Activated CD4-positive, alpha-beta T cell treated with anti-CD3 and anti-CD28 coated beads for 1 hour (primary cell): ENCODE data around the gene SLIT1.
A peak's percentile ranks its signal among the peaks of the same experiment; 100 is the strongest.

ENCODE experiments used
- DNase-seq: peaks from one replicate; pipeline ENCODE4 v3.0.0-alpha.2; 2020

Gene SLIT1

GRCh38 chr10:97185326-97186058, at the start of gene SLIT1:
Gene SLIT1, minus strand, starts transcription at chr10:97185959. Its CDS starts 285 bp downstream, at chr10:97185674.
- DNase-seq, result no peak

GRCh38 chr10:97235353-97235752, 49.6 kb upstream of the SLIT1 start:
- DNase-seq, result no peak

GRCh38 chr10:97234400-97234799, 48.6 kb upstream of the SLIT1 start:
- no peak for DNase-seq

GRCh38 chr10:97230146-97230545, 44.4 kb upstream of the SLIT1 start:
- no peak for DNase-seq

GRCh38 chr10:97229322-97230015, 43.7 kb upstream of the SLIT1 start:
- no peak for DNase-seq

GRCh38 chr10:97228775-97229157, 43.0 kb upstream of the SLIT1 start:
- DNase-seq, result no peak

- DNase-seq, result no peak
These were observed 42.5 kb upstream of the SLIT1 start for GRCh38 chr10:97228130-97228774.

GRCh38 chr10:97226398-97226797, 40.6 kb upstream of the SLIT1 start:
- DNase-seq, result no peak

GRCh38 chr10:97224483-97225435, 39.0 kb upstream of the SLIT1 start:
- DNase-seq, result no peak

GRCh38 chr10:97222326-97222961, 36.7 kb upstream of the SLIT1 start:
- no peak for DNase-seq

- DNase-seq, result no peak
These were observed 34.6 kb upstream of the SLIT1 start for GRCh38 chr10:97220355-97220754.

GRCh38 chr10:97217299-97217698, 31.5 kb upstream of the SLIT1 start:
- no peak for DNase-seq

- DNase-seq, result no peak
These were observed 30.0 kb upstream of the SLIT1 start for GRCh38 chr10:97215619-97216260.

GRCh38 chr10:97213431-97213830, 27.7 kb upstream of the SLIT1 start:
- no peak for DNase-seq

GRCh38 chr10:97211229-97211628, 25.5 kb upstream of the SLIT1 start:
- DNase-seq, result no peak

- DNase-seq, result peak; percentile 37
These were observed 24.8 kb upstream of the SLIT1 start for GRCh38 chr10:97210543-97210960.

GRCh38 chr10:97207756-97208346, 22.1 kb upstream of the SLIT1 start:
- DNase-seq, result no peak

GRCh38 chr10:97207131-97207530, 21.4 kb upstream of the SLIT1 start:
- no peak for DNase-seq

- no peak for DNase-seq
These were observed 19.3 kb upstream of the SLIT1 start for GRCh38 chr10:97204826-97205679.

GRCh38 chr10:97203220-97203619, 17.5 kb upstream of the SLIT1 start:
- DNase-seq, result no peak
